OCI-LY3 (cell line): ENCODE measurements around the gene RRP1.

ENCODE experiments used
- H2AFZ ChIP-seq: fragments of 200-600, 300-600 bp; shearing (Covaris generic); 2 replicates; pipeline ENCODE4 v1.6.0; 2014; ENCODE audit warnings: antibody characterized with exemption, low read depth, low read length
- H3K27ac ChIP-seq: fragments of 200-600, 300-600 bp; sonication (generic); 2 replicates; pipeline ENCODE4 v1.5.1; 2014; ENCODE audit warnings: mild to moderate bottlenecking, low read length, moderate library complexity, mixed read lengths
- H3K27me3 ChIP-seq: fragments of 200-600, 300-600 bp; sonication (generic); 2 replicates; pipeline ENCODE4 v1.6.1; 2014; ENCODE audit warnings: low read depth, low read length, mixed read lengths
- H3K36me3 ChIP-seq: fragments of 200-600, 300-600 bp; sonication (generic); replicated peaks from 2 replicates; pipeline ENCODE3; 2014; ENCODE audit warnings: low read depth, low read length, mixed read lengths
- H3K4me1 ChIP-seq: fragments of 300-600, 200-600 bp; sonication (generic); 2 replicates; pipeline ENCODE4 v1.6.1; 2014; ENCODE audit warnings: low read length, mixed read lengths
- H3K4me2 ChIP-seq: fragments of 200-600, 300-600 bp; sonication (generic); 2 replicates; pipeline ENCODE4 v1.6.1; 2014; ENCODE audit warnings: low read length, mixed read lengths
- H3K4me3 ChIP-seq: fragments of 300-600, 200-600 bp; sonication (generic); 2 replicates; pipeline ENCODE4 v1.5.1; 2014; ENCODE audit warnings: antibody characterized with exemption, mild to moderate bottlenecking, low read length, moderate library complexity
- H3K79me2 ChIP-seq: fragments of 300-600, 200-600 bp; shearing (Covaris generic); 2 replicates; pipeline ENCODE4 v1.6.1; 2014; ENCODE audit warnings: mild to moderate bottlenecking, low read length, mixed read lengths
- H3K9ac ChIP-seq: fragments of 300-600, 200-600 bp; shearing (Covaris generic); 2 replicates; pipeline ENCODE4 v1.6.0; 2014; ENCODE audit warnings: mild to moderate bottlenecking, low read length, moderate library complexity
- H3K9me3 ChIP-seq: fragments of 200-600, 300-600 bp; shearing (Covaris generic); 2 replicates; pipeline ENCODE4 v1.6.1; 2014; ENCODE audit warnings: low read length, mixed read lengths; ENCODE audit not compliant: insufficient read depth
- H4K20me1 ChIP-seq: fragments of 200-600, 300-600 bp; sonication (generic); 2 replicates; pipeline ENCODE4 v1.6.1; 2016; ENCODE audit warnings: low read length, mixed read lengths; ENCODE audit not compliant: insufficient read depth
- CTCF ChIP-seq: fragments of 200-600, 300-600 bp; sonication (generic); IDR thresholded peaks from 2 replicates; pipeline ENCODE4 v1.5.1; 2014; ENCODE audit warnings: antibody characterized with exemption, low read length, low read depth
- EZH2phosphoT487 ChIP-seq: fragments of 200-600 bp; shearing (Covaris generic); IDR thresholded peaks from 2 replicates; pipeline ENCODE4 v1.6.1; 2018; ENCODE audit warnings: antibody characterized with exemption, mixed run types, low read depth

The RRP1 gene

GRCh38 chr21:43816611-43817071, 27.3 kb downstream of the RRP1 start:
- no peak overlapping the region for H3K9ac ChIP-seq
- H3K4me2 ChIP-seq, result no peak overlapping the region
- TF ChIP-seq EZH2phosphoT487 (no peak), CTCF (peak; percentile 21)
- no peak overlapping the region for H2AFZ ChIP-seq
- H3K9me3 ChIP-seq, result peaks cover 6% of the 10 kb centered on the region; the same call in 1 of the 2 replicates
- H3K36me3 ChIP-seq, result no peaks in the 10 kb centered on the region
- no peak overlapping the region for H3K27ac ChIP-seq
- 0 out of 2 replicates have a peak, but pooled peaks cover 2% of the 10 kb centered on the region for H3K27me3 ChIP-seq
- no peaks in the 10 kb centered on the region for H3K79me2 ChIP-seq
- H4K20me1 ChIP-seq, result no peaks in the 10 kb centered on the region
- no peak overlapping the region for H3K4me3 ChIP-seq
- peaks cover 13% of the 10 kb centered on the region for H3K4me1 ChIP-seq

GRCh38 chr21:43817157-43818086, 28.0 kb downstream of the RRP1 start:
- H3K4me3 ChIP-seq, result no peak overlapping the region
- no peak overlapping the region for H3K27ac ChIP-seq
- H3K4me2 ChIP-seq, result no peak overlapping the region
- H4K20me1 ChIP-seq, result no peaks in the 10 kb centered on the region
- no peak overlapping the region for H2AFZ ChIP-seq
- 0 out of 2 replicates have a peak, but pooled peaks cover 2% of the 10 kb centered on the region for H3K27me3 ChIP-seq
- H3K36me3 ChIP-seq, result no peaks in the 10 kb centered on the region
- no peak overlapping the region for H3K9ac ChIP-seq
- no peaks in the 10 kb centered on the region for H3K79me2 ChIP-seq
- peaks cover 5% of the 10 kb centered on the region; the same call in 1 of the 2 replicates for H3K4me1 ChIP-seq
- TF ChIP-seq EZH2phosphoT487, result no peak
- peaks cover 6% of the 10 kb centered on the region; the same call in 1 of the 2 replicates for H3K9me3 ChIP-seq

- H3K4me1 ChIP-seq, result peaks cover 2% of the 10 kb centered on the region; the same call in 1 of the 2 replicates
- TF ChIP-seq EZH2phosphoT487 (no peak), CTCF (no peak)
- no peaks in the 10 kb centered on the region for H3K36me3 ChIP-seq
- no peak overlapping the region for H2AFZ ChIP-seq
- H3K4me3 ChIP-seq, result no peak overlapping the region
- H3K9ac ChIP-seq, result no peak overlapping the region
- no peaks in the 10 kb centered on the region for H3K79me2 ChIP-seq
- H3K9me3 ChIP-seq, result peaks cover 6% of the 10 kb centered on the region; the same call in 1 of the 2 replicates
- H3K27ac ChIP-seq, result no peak overlapping the region
- H4K20me1 ChIP-seq, result no peaks in the 10 kb centered on the region
- no peak overlapping the region for H3K4me2 ChIP-seq
- 0 out of 2 replicates have a peak, but pooled peaks cover 2% of the 10 kb centered on the region for H3K27me3 ChIP-seq
Measured at GRCh38 chr21:43818685-43819084, 29.3 kb downstream of the RRP1 start.

- Histone ChIP-seq H4K20me1 (no peaks in the 10 kb centered on the region), H3K9me3 (peaks cover 6% of the 10 kb centered on the region; the same call in 1 of the 2 replicates), H3K27ac (no peak overlapping the region), H3K79me2 (no peaks in the 10 kb centered on the region), H3K36me3 (no peaks in the 10 kb centered on the region), H3K4me3 (no peak overlapping the region), H3K4me2 (no peak overlapping the region), H3K4me1 (peaks cover 2% of the 10 kb centered on the region; the same call in 1 of the 2 replicates), H2AFZ (no peak overlapping the region), H3K9ac (no peak overlapping the region), H3K27me3 (0 out of 2 replicates have a peak, but pooled peaks cover 1% of the 10 kb centered on the region)
- TF ChIP-seq EZH2phosphoT487 (no peak), CTCF (no peak)
Measured at GRCh38 chr21:43819511-43820405, 30.4 kb downstream of the RRP1 start.
